NCI-H748 (cell line): ENCODE measurements around the gene KCNK18.
"Not testable (repeated sequence)": the region's sequence is repeated elsewhere in the genome, so short reads cannot be mapped to it uniquely, and the experiment has no call there.

Source experiments
- DNase-seq: peaks from one replicate; lab custom pipeline; 2025; ENCODE audit not compliant: unreplicated experiment; lab: John Stamatoyannopoulos, UW

Gene KCNK18

DNA sequence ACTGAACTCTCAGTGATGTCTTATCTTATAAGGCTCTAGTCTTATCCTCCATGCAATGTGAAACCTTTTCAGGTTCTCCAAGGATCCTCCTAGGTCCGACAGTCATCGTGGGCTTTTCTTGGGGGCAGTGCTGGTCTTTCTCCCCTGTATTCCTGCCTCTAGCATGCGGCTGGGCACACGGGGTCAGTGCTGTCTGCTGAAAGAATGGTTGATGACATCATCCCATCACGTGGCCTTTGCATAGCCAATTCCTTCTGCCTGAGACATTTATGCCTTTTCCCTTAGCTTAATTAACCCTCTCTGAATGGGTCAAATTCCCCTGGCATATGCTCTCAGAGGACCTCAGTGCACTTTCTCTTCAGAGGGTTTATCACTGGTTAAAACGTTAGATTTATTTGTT, 27.0 kb upstream of the KCNK18 start:
- no peak for DNase-seq

DNA sequence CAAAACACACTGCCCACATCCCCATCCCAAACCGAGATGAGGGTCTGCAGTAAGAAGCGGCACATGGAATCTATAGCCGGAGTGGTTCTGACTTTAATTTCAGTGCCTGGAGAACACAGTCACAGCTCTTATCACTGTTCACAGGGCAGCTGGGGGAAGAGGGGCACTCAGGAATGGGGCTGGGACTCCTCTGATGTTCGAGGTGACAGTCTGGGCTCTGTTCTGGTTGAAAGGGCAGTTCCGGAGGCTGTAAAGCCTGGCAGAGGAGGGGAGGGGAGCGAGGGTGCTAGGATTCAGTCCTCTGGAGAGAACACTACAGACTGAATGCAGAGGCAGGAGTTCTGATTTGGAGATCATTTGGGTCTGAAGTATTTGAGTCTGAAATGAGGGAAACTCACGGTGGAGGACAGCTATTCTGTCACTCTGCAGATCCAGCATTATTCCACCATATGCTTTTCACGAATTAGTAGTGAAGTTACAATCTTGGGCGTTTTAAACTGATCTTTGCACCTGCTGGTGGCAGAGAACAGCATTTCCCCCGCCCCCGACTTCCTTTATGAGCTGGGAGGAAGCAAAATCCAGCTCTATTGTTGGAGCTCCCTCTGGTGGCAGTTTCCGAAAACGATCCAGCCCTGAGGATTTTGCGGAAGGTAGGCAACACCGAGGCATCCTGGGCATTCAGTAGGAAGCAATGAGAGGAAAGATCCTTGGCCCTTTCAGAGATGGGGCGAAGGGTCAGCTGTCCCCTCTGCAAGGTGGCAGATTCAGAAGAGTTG, 22.7 kb upstream of the KCNK18 start:
- DNase-seq, result peak; percentile 72

- DNase-seq, result peak; percentile 62
Observed at GRCh38 chr10:117175215-117175900, 21.9 kb upstream of the KCNK18 start.

GRCh38 chr10:117175901-117176534, 21.3 kb upstream of the KCNK18 start:
- DNase-seq, result peak; percentile 65

- no peak for DNase-seq
Observed at GRCh38 chr10:117178190-117178589, 19.1 kb upstream of the KCNK18 start.

- DNase-seq, result no peak
Observed at GRCh38 chr10:117184296-117184695, 13.0 kb upstream of the KCNK18 start.

- no peak for DNase-seq
Observed at GRCh38 chr10:117184821-117185220, 12.5 kb upstream of the KCNK18 start.

DNA sequence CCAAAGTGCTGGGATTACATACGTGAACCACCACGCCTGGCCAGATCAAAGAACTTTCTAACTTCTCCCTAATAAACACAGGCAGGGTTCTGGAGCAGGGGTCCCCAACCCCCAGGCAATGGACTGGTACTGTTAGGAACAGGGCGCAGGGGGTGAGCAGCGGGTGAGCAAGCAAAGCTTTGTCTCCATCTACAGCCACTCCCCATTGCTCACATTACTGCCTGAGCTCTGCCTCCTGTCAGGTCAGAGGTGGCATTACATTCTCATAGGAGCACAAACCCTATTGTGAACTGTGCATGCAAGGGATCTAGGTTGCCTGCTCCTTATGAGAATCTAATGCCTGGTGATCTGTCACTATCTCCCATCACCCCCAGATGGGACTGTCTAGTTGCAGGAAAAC, 11.5 kb upstream of the KCNK18 start:
- DNase-seq, result not testable (repeated sequence)

GRCh38 chr10:117186832-117187615, 10.3 kb upstream of the KCNK18 start:
- DNase-seq, result no peak

GRCh38 chr10:117188371-117188770, 8.9 kb upstream of the KCNK18 start:
- DNase-seq, result no peak

DNA sequence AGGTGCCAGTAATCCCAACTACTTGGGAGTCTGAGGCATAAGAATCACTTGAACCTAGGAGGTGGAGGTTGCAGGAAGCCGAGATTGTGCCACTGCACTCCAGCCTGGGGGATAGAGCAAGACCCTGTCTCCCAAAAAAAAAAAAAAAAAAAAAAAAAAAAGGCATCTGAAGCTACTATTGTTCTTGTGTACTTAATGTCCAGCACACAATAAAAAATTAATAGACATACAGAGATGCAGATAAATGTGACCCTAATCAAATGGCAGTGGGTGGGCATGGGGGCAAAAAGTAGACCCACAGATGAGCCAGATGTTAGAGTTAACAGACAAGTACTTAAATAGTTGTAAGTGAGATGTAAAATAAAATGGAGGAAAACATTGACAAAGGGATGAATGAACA, 7.7 kb upstream of the KCNK18 start:
- DNase-seq, result no peak

GRCh38 chr10:117198088-117198487, 799 bp downstream of the KCNK18 start:
- DNase-seq, result no peak

GRCh38 chr10:117201826-117202225, 4.5 kb downstream of the KCNK18 start:
- no peak for DNase-seq

- no peak for DNase-seq
Observed at GRCh38 chr10:117204316-117204715, 7.0 kb downstream of the KCNK18 start.

- no peak for DNase-seq
Observed at GRCh38 chr10:117212176-117212575, 14.9 kb downstream of the KCNK18 start.

DNA sequence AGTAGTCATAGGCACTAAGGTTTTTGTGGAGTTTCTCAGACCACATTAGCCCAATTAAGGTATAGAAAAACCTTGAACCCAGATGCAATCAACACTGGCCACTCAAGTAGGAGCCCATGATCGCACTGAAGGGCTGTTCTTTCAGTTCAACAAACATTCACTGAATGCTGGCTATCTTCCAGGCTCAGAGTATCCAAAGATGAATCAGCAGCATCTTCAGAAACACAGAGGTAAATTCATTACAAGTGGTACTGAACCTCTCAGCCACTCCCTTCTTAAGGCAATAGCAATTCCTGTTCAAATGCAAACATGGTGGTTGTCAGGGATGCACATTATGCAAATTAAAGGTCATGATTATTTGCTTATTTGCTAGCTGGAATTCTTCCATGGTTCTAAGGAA, 17.1 kb downstream of the KCNK18 start:
- no peak for DNase-seq

- no peak for DNase-seq
Observed at GRCh38 chr10:117215079-117215478, 17.8 kb downstream of the KCNK18 start.

DNA sequence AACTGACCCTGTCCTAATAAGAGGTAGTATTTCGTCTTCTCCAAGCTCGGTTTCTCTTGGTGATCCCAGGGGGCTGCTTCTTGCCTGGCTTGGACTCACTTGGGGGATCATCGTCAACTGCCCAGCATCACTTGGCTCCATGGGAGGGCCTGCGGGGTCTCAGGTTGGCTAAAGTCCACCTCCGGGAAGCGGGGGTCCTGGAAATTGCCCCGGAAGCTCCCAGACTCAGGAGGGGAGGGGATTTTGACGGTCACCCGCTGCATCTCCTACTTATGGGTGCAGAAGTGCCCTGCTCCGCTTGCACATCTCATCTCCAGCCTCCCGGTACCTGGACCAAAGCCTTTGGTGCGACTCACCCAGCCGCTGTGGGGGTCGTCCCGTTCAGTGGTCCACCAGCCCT, 18.7 kb downstream of the KCNK18 start:
- DNase-seq, result no peak

DNA sequence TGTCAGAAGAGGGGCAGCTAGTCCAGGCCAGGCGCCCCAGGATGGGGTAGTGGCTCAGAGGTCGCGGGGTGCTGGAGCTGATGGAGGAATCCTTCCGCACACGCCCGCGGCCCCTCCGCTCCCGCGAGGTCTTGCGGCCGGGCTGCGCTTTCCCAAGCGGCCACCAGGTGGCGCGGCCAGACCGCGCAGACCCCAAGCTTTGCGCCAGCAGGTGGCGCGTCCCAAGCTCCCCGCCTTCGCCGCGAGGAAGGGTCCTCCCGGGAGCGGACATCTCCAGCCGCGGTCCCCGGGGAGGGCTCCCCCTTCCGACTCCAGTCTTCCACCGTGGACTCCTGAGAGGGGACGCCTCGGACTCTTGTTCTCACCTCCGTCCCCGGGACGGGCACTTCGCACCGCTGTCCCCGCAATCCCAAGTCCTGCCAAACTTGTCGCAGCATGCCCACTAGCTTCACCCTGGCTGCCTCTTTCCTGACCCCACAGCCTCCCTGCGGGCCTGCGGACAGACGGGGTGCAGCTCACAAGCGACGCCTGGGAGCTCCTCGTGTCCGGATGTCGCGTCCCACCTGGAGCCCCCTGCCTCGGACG, 19.4 kb downstream of the KCNK18 start:
- peak; percentile 70 for DNase-seq

DNA sequence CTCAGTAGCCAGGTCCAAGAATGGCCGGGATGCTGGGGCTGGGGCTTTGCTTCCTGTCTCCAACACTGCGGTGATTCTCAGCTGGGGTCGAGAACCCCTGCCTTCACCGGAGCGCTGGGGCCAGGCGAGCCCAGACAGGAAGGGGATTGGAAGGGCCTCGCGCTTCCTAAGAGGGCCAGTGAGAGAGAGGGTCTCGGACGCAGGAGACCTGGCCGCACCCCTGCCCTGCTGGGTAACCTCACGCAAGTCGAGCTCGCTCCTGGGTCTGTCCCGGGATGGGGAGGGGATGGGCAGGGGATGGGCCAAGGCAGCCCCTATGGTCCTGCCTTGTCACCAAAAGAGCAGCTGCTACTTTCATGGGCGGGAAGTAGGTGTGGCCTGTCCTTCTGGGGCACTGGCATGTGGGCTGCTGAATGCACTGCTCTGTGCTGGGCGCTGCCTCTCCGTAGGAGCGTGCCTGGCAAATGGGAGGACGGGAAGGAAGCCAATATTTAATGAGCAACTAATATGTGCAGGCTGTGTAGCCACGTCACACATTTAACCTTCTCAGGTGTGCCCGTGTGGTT, 20.0 kb downstream of the KCNK18 start:
- peak; percentile 20 for DNase-seq

- peak; percentile 14 for DNase-seq
Observed at GRCh38 chr10:117218654-117219053, 21.4 kb downstream of the KCNK18 start.
